ENCODE results near the gene ADAM12.
A peak's percentile ranks its signal among the peaks of the same experiment; 100 is the strongest.

Gene ADAM12

DNA sequence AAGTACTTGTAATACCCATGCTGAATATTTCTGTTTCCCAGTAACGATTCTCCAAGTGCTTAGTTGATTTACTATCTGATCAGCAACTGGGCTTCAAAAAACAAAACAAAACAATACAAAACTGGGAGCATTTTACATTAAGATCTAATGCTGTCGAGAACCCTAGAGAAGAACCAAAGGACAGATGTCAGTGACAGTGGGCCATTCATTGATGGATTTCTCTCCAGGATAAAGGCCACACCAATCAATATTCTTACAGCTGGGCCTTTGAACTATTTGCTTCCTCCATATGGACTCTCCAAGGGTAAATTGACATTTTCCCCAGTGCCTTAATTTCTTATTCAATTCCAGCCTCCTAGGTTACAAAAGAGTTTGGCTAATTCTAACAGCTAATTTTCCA lies 217.5 kb downstream of the ADAM12 start:
- no peak for DNase-seq

DNA sequence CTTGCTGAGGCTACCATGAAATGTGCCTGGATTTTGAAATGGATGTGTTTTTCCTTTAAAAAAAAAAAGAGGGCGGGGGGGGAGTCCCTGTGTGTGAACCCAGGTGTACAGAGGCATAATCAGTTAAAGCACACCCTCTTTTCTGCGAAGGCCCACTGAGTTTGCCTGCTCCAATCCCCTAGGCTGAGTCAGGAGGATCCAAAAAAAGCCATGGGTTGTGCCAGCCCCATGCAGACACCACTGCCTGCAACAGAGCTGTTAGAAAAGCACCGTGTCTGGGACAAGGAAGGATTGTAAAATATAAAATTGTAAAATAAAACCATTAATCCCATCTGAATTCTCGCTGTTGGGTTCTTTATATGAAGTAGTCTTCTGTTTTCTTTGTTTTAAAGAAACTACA lies 217.9 kb downstream of the ADAM12 start:
- no peak for DNase-seq

DNA sequence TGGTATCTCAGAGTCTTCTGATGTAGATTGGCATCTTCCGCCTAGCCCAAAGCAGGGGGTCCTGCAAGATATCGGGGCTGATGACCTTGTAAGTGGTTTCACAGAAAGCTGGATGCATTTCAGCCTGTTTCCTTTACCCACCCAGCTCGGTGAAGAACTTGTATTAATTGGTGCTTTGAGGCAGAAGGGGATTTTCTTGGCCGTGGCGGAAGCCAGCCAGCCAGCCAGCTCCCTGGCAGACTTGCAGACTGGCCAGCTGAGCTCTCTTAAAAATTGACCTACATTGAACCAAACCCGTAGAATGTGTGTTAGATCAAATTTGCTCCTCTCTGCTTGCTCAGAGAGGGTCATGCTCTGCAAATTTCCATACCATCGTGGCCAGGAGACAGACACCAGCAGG lies 218.4 kb downstream of the ADAM12 start:
- DNase-seq, result peak in 1 of 2 donors; percentile 7

DNA sequence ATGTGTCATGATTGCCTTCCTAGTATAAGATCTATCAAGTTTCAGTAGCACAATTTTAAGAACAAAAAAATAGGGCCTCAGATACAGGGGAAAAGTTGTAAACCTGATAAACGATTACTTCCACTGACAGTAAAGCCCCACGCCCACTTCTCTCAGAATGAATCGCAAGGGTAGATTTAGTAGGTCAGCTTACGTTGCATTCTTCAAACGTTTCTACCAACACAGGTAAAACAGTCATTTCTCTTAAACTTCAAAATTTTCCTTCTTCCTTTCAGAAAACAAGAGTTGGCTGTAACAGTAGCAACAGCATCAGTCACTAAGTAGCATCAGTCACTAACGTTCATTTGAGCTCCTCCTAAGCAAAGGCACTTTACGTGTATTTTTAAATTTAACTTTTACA lies 221.5 kb downstream of the ADAM12 start:
- DNase-seq, result no peak

DNA sequence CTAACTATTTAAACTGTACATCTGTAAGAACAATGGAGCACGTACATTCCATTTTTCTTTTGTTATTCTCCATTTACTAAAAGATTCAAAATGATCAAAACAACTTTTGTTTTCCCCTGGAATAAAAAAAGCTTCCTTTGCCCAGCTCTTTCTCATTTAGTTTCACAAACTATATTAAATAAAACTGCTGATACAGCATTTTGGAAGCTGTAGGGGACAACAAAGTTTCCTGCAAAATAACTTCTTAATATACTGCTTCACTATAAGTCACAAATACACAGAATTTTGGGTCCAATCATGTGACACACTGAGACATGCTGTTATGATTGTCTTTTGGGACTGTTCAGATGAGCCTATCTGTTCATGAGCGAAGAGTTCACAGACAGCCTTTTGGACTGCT lies 222.4 kb downstream of the ADAM12 start:
- DNase-seq, result no peak

DNA sequence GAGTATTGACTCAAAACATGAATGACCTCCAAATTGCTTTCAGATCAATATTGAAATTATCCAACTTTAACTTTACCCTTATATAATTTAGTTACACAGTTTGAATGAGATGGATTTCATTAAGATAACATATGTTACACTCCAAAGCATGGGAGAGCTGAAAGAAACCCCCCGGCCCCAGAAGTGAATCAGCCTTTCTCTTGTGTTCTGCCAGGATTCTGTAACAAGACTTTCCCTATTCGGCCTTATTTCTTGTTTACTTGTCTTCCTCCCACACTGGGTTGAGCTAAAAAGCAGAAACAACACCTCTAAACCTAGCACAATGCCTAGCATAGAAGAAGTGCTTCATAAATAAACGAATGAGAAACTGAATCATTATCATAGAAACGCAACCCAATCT lies 224.8 kb downstream of the ADAM12 start:
- DNase-seq, result no peak

DNA sequence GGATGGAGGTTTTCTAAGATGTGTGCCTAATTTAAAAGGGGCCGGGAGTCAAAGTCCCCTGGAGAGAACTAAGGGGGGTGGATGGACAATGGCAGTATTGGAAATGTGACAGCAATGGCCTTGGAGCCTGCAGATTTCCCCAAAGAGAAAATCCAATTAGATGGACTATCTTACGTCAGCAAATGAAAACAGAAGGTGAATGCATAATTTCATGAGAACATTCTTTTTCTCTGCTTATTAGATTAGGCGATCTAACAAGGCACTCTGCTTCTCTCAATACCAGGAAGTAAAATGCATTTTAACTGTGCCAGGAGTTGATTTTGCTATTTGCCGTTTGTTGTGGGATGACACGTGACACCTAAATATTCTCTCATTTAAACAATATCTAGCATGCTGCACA lies 226.6 kb downstream of the ADAM12 start:
- DNase-seq, result no peak

DNA sequence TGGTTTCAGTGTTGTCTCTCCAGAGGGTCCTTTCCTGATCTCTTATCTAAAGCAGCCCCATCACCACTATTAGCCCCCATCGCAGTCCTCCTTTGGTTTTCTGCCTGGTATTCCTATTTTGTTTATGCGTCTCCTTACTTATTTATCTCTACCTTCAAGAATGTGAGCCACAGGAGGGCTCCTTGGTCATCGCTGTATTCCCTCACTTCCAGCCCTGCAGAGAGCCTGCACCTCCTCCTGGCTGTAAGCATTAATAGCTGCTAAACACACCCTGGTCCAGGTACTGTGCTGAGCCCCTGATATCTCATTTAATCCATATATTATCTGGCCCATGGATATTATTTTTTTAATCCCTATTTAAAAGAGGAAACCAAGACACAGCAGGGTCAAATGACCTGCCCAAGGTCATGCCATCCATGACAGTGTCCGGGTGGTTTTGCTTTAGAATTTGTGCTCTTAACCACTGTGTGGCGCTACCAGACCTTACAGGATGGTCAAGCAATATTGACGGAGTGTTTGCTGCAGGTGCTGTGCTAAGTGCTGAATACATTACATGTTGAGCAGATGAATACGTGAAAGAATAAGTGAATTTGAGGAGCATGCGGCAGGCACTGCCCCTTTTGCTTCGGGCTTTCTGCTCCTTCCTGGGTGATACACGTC lies 227.2 kb downstream of the ADAM12 start:
- no peak for DNase-seq

DNA sequence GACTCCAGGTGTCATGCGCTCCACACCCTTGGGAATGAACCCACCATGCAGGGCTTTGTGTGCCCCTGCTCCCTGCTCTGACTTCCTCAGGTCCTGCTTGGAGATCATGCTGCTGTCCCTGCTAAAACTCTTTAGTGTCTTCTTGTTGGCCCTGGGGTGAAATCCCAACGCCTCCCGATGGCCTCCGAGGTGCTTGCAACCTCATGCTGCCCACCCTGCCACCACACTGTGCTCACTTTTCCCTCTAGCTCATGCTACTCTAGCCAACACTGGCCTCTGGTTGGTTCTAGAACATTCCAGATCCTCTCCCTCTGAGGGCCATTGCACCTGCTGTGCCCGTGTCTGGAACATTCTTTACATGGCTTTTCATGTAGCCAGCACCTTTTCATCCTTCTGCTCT lies 227.7 kb downstream of the ADAM12 start:
- DNase-seq, result no peak

DNA sequence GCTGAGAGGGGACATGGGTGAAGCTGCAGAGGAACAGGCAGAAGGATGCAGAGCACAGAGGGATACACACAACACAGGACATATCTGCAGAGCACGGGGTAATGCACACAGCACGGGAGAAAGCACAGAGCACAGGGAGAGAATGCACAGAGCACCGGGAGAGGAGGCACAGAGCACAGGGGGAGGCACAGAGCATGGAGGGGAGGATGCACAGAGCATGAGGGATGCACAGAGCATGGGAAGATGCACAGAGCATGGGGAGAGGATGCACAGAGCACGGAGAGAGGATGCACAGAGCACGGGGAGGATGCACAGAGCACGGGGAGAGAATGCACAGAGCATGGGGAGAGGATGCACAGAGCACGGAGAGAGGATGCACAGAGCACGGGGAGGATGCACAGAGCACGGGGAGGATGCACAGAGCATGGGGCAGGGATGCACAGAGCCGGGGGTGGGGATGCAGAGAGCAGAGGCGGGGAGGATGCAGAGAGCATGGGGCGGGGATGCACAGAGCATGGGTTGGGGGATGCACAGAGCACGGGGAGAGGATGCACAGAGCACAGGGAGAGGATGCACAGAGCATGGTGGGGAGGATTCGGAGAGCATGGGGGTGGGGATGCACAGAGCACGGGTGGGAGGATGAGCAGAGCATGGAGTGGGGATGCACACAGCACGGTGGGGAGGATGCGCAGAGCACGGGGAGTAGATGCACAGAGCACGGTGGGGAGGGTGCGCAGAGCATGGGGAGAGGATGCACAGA lies 230.0 kb downstream of the ADAM12 start:
- no peak for DNase-seq

DNA sequence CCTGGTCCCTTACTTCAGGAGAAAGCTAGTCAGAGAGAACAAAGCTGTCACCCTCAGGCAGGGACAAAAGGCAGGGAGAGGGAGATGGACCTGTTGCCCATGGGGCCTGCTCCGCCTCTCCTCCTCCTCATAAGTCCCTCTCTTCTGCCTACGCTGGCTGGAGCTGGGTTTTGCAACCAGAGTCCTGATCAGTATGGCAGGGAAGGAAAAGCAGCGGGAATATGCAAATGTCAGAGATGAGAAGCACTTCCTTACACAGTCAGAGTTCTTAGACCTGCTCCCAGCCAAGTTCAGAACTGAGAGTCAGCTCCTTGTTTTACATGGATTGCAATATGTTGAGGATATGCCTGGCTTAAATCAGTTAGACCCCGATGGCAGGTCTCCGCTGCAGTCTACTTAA lies 231.1 kb downstream of the ADAM12 start:
- no peak for DNase-seq

DNA sequence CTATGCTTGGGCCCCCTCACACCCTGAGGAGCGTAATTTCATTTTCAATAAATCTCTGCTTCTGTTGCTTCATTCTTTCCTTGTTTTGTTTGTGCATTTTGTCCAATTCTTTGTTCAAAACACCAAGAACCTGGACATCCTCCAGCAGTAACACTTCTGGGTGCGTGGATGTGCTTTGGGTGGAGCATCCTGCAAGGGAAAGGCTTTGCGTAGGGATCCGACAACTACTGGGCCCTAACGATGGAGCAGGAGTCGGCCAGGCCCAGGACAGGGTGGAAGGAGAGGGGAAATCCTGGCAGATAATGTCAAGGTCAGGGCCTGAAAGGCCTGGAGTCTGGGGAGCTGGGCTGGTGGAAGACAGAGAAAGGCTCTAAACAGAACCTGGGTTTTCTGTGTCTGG lies 231.8 kb downstream of the ADAM12 start:
- no peak for DNase-seq

DNA sequence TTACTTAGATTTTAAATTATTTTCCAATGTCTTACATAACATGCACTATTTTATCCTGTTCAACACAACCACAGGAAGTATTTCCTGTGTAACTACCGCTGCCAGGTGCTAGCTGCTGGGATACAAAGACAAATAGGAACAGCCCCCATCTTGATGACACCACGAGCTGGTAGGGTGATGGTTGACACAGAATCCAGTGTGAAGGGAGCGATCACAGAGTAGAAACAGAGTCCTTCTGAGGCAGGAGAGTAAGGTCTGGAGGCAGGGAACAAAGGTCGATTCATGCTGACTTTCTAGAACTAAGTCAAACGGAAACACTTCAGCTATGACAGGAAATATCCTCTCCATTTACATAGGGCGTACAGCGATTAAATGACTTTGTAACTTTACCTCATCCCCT lies 232.3 kb downstream of the ADAM12 start:
- no peak for DNase-seq

DNA sequence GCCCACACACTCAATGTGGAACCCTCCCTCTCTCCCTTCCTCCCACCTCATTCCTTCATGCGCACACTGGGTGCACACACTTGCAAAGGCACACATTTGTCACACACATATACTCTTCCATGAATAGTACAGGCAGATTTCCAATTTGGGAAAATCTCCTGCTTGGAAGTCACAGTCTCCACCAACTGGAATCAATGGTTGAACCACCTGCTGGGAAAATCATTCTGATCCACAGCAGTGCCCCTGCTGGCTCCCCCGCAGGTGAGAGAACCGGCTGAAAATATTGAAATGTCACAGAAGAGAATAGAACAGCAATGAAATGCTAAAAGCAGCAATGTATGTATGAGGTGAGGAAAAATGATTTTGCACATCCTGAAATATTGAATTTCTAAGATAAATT lies 232.7 kb downstream of the ADAM12 start:
- no peak for DNase-seq

DNA sequence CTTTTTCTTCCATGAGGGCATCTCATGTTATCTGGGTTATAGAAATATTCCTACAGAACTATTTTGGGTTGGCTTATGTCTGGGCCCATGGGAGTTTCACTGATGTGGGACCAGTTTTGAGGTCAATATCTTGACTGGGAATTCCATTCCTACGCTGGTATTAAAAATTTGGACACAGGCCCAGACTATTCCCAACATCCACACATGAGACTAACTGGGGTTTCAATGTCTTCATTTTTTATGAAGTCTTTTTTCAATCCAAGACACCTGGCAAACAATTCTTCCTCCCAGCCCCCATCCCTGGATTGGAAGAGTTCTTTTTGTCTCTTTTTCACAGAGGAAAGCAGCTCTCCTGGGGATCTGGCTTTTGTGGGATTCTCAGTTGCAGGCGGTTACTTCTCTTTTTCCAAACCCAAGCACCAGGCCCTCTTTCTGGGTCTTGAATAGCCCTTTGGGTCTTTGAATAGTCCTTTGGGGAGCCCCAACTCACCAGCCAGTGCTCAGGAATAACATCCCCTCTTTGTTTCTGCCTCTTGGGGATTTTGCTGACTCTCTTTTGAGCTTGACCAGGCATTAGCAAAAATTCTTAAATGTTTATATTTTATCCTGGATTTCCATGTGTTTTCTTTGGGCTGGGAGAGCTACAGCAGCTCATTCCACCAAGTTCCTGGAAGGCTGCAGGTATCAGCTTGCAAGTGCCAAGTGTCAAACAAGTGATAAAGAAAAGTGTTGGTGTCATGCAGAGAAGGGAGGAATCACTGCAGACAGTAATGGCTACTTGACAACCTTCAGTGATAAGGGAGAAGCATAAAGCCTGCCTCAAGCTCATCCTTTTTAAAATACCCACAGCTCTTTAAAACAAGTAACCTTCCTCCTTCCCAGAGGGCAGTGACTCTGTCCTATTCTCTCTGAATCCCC lies 234.3 kb downstream of the ADAM12 start:
- DNase-seq, result no peak

DNA sequence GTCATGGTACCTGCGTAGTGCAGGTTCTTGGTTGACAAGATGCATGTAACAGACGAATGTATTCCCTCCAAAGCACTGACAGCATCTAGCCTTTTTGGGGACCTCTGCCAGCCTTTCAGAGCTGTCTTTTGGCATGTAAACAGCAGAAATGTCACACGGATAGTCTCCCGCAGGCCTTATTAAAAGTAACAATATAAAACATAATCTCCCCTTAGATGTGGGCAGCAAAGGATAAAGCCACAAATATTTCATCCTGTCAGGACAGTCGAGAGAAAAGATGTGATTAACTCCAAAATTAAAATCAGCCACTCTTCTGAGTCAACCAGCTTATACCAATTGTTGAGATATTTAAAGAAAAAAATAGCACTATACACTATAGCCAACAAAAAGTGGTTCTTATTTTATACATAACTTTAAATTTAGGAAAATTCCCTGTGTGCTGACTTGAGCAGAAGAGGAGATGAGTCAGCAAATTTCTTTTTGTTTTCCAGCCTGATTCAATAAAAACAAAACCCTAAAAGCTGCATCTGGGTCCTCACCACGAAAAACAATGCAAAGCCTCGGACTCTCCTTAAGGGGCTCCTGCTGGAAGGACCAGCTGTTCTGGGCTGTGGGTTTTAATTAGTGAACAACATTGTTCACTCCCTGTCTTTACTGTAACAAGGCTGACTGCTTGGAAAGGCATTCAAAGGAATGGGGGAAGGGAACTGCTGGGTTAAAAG lies 240.2 kb downstream of the ADAM12 start:
- DNase-seq, result no peak

DNA sequence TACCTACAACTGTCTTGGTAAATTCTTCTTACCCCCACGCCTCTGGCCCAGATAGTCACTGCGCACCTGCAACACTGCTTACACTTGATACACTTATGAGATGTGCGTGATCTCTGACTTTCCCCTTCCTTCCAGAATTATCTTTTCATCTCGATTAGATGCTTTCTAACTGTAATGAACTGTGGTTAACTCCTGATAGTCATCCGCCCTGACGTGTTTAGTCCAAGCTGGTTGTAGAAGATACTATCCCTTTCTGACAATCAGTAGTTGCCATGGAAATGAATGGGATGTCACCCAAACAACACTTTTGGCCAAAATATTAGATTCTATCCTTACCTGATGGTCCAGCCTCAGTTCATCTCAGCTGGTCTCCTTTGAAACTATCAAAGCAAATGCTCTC lies 241.5 kb downstream of the ADAM12 start:
- DNase-seq, result no peak

DNA sequence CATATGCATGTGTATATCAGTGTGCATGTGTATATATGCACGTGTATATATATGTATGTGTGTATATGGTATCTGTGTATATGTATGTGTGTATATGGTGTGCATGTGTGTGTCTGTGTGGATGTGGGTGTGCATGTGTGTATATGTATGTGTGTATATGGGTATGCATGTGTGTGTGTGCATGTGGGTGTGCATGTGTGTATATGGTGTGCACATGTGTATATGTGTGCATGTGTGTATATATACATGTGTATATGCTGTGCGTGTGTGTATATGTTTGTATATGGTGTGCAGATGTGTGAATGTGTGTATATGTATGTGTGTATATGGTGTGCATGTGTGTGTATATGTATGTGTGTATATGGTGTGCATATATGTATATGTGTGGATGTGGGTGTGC lies 245.2 kb downstream of the ADAM12 start:
- DNase-seq, result no peak

DNA sequence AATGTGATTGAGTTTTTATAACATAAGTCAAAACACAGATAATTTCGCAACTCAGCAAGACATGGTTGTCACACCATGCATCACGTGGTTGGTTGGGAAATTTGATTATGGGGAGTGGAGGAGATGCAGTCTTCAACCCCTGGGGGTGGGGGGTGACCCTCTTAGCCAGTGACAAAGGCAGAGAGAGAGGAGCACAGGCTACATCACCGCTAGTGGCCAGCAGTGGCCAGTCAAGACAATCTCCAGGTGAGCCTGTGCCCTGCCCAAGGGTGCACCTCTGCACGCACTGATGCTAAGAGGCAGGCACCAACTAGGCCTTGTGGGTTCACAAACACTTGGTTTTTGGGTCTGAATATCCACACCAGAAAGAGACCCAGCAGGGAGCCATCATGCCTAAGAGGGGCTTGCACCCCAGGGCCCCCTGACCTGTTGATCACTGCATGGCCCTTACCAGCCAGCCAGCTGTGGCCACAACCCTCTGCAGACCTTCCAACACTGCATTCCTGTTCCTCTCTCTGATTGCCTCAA lies 247.5 kb downstream of the ADAM12 start:
- DNase-seq, result no peak

DNA sequence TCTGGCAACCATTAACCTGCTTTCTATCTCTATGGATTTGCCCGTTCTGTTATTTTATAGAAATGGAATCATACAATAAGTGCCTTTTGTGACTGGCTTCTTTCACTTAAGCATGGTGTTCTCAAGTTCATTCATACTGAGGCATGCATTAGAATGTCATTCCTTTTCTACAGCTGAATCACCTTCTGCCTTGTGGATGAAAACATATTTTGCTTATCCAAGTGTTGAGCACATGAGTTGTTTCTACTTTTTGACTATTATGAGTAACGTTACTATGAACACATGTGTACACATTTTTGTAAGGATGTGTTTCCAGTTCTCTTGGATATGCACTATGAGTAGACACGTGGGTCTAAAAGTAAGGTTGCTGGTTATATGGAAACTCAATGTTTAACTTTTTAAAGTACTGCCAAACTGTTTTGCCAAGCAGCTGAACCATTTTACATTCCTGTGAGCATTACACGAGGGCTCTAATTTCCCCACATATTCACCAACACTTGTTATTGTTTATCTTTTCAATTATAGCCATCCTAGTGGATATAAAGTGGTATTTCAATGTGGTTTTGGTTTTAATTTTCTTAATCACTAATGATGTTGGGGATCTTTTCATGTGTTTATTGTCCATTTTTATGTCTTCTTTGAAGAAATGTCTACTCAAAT lies 250.6 kb downstream of the ADAM12 start:
- no peak for DNase-seq

DNA sequence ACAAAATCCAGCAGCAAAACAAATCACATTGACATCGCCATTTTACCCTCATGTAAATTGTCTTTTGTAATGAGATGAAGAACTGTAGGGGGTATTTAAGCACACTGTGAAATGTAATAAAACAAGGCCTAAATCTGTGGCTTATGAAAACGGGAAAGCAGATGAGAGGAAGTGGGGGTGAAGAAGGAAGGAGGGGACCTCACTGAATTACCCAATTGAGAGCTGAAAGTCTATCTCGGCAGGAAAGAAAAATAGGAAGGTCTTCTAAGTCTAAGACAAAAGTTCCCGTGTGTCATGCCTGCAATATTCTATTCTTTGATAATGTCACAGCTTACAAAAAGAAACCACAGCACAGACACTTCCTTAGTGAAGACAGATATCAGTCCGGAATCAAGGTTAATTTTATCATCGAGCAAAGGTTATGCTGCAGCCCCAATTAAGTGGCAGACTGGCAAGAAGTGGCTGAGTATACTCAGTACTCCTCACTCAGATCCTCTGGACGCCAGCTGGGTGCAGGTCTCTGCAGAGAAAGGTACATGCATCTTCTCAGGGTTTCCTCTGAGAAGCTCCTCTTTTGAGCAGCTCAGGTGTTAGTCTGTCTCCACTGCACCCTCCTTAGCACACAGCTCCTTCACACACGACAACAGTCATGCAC lies 252.2 kb downstream of the ADAM12 start:
- no peak for DNase-seq

DNA sequence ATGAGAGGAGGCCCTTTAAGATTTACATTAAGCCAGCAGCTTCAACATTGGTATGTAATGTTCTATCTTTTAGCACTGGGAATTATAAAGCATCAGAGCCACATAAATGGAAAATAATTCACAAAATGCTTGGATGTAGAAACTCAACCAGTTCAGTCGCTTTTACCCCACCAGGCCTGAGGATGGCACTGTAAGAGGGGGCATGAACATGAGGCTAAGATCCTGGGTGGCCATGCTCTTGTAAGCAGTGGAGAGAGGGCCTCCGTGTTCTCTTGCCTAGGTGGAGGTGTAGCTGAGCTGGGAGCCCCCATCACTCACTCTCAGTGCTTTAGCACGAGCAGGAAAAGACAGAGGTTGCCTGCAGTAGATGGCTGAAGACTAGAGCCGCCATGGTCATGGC lies 253.1 kb downstream of the ADAM12 start:
- no peak for DNase-seq
